Activated CD8-positive, alpha-beta memory T cell treated with anti-CD3 and anti-CD28 coated beads for 36 hours (primary cell): ENCODE results near the gene TRIM56. TPM values are rescaled to one million over a fixed set of nuclear protein-coding genes. Genes with fewer than 3 reads are reported as not detected.
"Not testable (repeated sequence)": the region's sequence is repeated elsewhere in the genome, so short reads cannot be mapped to it uniquely, and the experiment has no call there.

ENCODE experiments used
- CTCF ChIA-PET: fragments of 350-600 bp; sonication (Branson Sonifier 250); formaldehyde crosslinking; loops from one replicate; lab custom pipeline; 2021; ENCODE audit warnings: antibody characterized with exemption; lab: Charles Lee
- POLR2A ChIA-PET: fragments of 350-600 bp; sonication (Branson Sonifier 250); formaldehyde crosslinking; loops from one replicate; lab custom pipeline; 2021; ENCODE audit warnings: antibody characterized with exemption; lab: Charles Lee
- total RNA-seq, 2 experiments: library from RNA; stranded (reverse); gene quantifications; one replicate each; pipeline ENCODE4 v1.2.3, GENCODE V29; 2021

The TRIM56 gene
- 10 to 100 TPM; 28.5 to 28.8 TPM for total RNA-seq

GRCh38 chr7:101085162-101085964, at the start of gene TRIM56:
Gene TRIM56, plus strand, starts transcription at chr7:101085481. Its CDS starts 1,832 bp downstream, at chr7:101087313.
- ChIA-PET POLR2A (interaction anchor here (0.6 to 1.4 kb wide), 11 partner anchors 20 to 267 kb away, joined by 3 to 7 read pairs (median 4); partner anchors contain the start of genes FIS1, PLOD3, SRRT and UFSP1), CTCF (interaction anchor here (1.2 to 1.9 kb wide), 3 partner anchors 10 to 196 kb away, joined by 4 to 8 read pairs (median 5); partner anchors contain the start of genes ACHE and UFSP1)

- ChIA-PET POLR2A (no interaction called here), CTCF (no interaction called here)
These were observed 49.3 kb upstream of the TRIM56 start for GRCh38 chr7:101035941-101036340.

- CTCF ChIA-PET, POLR2A ChIA-PET: not testable (repeated sequence)
These were observed 44.0 kb upstream of the TRIM56 start for GRCh38 chr7:101041283-101041682.

GRCh38 chr7:101058355-101058754, 26.9 kb upstream of the TRIM56 start:
- CTCF ChIA-PET = interaction anchor here (0.6 to 1.7 kb wide), 15 partner anchors 11 to 258 kb away, joined by 3 to 10 read pairs (median 3); partner anchors contain the start of genes MUC17 and UFSP1
- POLR2A ChIA-PET = no interaction called here

- ChIA-PET POLR2A (no interaction called here), CTCF (interaction anchor here (1.0 to 1.7 kb wide), 5 partner anchors 38 to 170 kb away, joined by 3 to 10 read pairs (median 6); partner anchors contain the start of genes MUC17 and UFSP1)
These were observed 25.7 kb upstream of the TRIM56 start for GRCh38 chr7:101059620-101059942.

- POLR2A ChIA-PET = no interaction called here
- CTCF ChIA-PET = no interaction called here
These were observed 24.3 kb upstream of the TRIM56 start for GRCh38 chr7:101060992-101061391.

GRCh38 chr7:101064176-101064550, 21.1 kb upstream of the TRIM56 start:
- POLR2A ChIA-PET, CTCF ChIA-PET: not testable (repeated sequence)

GRCh38 chr7:101065162-101065561, 20.1 kb upstream of the TRIM56 start:
- CTCF ChIA-PET, POLR2A ChIA-PET: not testable (repeated sequence)

GRCh38 chr7:101066141-101066832, 19.0 kb upstream of the TRIM56 start:
- ChIA-PET CTCF (interaction anchor here (1.8 kb wide), 1 partner anchor 11 kb away, joined by 6 read pairs; no protein-coding TSS in a partner anchor), POLR2A (no interaction called here)

GRCh38 chr7:101066833-101067177, 18.5 kb upstream of the TRIM56 start:
- CTCF ChIA-PET = interaction anchor here (1.8 kb wide), 1 partner anchor 11 kb away, joined by 6 read pairs; no protein-coding TSS in a partner anchor
- POLR2A ChIA-PET = no interaction called here

GRCh38 chr7:101068401-101068800, 16.9 kb upstream of the TRIM56 start:
- CTCF ChIA-PET = no interaction called here

GRCh38 chr7:101071362-101072104, 13.7 kb upstream of the TRIM56 start:
- CTCF ChIA-PET = interaction anchor here (0.6 to 1.0 kb wide), 3 partner anchors 18 to 177 kb away, joined by 3 to 4 read pairs (median 3); no protein-coding TSS in a partner anchor

More at GRCh38 chr7:101068401-101068800, 16.9 kb upstream of the TRIM56 start:
- POLR2A ChIA-PET = no interaction called here

GRCh38 chr7:101075646-101076045, 9.6 kb upstream of the TRIM56 start:
- ChIA-PET CTCF (no interaction called here), POLR2A (no interaction called here)

More at GRCh38 chr7:101071362-101072104, 13.7 kb upstream of the TRIM56 start:
- POLR2A ChIA-PET = not testable (repeated sequence)

GRCh38 chr7:101076183-101076582, 9.1 kb upstream of the TRIM56 start:
- POLR2A ChIA-PET = not testable (repeated sequence)
- CTCF ChIA-PET = interaction anchor here (0.8 to 2.1 kb wide), 2 partner anchors 181 to 226 kb away, joined by 3 to 9 read pairs; partner anchors contain the start of gene ACHE

- ChIA-PET POLR2A (no interaction called here), CTCF (interaction anchor here (0.6 to 2.1 kb wide), 16 partner anchors 9 to 230 kb away, joined by 3 to 9 read pairs (median 4); partner anchors contain the start of genes ACHE and SERPINE1)
These were observed 7.8 kb upstream of the TRIM56 start for GRCh38 chr7:101077303-101078086.

- POLR2A ChIA-PET = no interaction called here
- CTCF ChIA-PET = interaction anchor here (0.7 to 1.3 kb wide), 2 partner anchors 11 to 56 kb away, joined by 3 read pairs; no protein-coding TSS in a partner anchor
These were observed 3.8 kb upstream of the TRIM56 start for GRCh38 chr7:101081432-101081831.

GRCh38 chr7:101084865-101085161, 468 bp upstream of the TRIM56 start:
- POLR2A ChIA-PET = interaction anchor here (0.6 to 1.4 kb wide), 8 partner anchors 20 to 267 kb away, joined by 3 to 7 read pairs (median 4); partner anchors contain the start of genes FIS1, PLOD3, SRRT and UFSP1
- CTCF ChIA-PET = interaction anchor here (1.2 to 1.9 kb wide), 3 partner anchors 10 to 196 kb away, joined by 4 to 8 read pairs (median 5); partner anchors contain the start of genes ACHE and UFSP1
